Measurements from ENCODE around the gene SLC12A3.

SLC12A3 gene

DNA sequence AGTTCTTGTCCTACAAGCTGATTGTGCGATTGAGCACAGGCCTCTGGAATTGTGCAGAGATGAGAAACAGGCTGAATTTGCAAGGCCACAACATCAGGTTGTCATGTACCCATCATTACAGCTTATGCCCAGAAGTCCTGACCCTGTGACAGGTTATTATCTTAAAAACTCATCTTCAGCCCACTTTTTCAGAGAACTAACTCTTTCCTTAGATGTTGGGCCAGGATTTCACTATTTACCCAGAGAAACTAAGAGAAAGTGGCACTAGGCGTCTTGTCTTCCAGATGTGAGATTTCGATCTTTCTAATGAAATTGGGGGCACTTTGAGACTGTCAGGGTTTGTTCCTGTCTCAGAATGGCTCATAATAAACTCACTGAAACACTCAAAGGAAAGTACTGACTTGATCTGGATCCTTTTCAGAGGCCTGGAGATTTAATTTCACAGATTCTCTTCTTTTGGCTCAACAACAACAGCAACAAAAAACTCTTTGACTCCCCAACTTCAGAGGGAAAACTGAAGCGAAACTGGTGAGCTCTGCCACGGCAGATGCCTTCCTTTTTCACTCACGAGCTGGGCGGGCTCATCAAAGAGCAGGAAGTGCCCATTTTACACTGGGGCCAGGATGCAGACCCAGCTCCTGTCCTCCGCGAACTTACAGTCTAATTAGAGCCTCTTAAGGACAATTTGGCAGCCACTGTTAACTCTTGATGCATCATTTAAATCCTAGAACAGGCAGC, 17.7 kb upstream of the SLC12A3 start:
- no peak for DNase-seq (ENCODE audit: low spot score)

DNA sequence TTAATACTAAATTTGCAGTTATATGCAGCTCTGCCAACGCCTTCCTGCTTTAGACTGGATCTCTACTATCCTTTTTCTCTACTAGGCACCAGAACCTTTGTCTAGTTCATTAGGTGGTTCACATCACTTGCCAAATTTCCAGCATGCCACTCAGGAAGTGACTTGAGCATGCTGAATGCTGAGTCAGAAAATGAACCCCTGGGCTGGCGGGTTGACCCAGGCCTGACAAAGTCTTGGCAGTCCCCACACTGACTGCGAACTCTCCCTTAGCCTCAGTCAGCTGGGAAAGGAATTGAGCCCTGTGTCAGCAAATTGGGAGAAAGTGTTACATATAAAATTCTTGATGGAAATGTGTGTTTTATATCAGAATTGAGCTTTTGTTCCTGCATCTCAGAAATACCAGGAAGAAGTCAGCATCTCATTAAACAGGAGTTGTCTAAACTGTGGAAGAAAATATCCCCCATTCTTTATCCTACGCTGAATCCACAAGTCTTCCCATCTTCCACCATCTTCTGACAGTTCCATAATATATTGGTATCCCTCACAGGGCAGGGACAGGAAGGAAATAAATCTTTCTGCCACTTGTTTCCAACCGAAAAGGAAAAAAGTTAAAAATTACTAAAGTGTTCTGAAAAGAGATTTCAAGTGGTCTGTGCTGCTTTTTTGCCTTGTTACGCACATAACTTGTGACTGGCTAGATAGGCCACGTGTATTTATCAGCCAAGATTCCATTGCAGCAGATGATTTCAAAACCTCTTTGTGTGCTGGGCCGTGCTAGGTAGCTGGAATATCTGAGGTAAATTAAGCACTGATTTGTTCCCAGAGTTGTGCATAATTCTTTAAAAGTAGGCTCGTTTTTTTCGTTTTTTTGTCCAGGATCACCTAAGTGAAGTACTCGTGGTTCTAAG, 16.7 kb upstream of the SLC12A3 start:
- peak; percentile 51 for DNase-seq (ENCODE audit: low spot score)

DNA sequence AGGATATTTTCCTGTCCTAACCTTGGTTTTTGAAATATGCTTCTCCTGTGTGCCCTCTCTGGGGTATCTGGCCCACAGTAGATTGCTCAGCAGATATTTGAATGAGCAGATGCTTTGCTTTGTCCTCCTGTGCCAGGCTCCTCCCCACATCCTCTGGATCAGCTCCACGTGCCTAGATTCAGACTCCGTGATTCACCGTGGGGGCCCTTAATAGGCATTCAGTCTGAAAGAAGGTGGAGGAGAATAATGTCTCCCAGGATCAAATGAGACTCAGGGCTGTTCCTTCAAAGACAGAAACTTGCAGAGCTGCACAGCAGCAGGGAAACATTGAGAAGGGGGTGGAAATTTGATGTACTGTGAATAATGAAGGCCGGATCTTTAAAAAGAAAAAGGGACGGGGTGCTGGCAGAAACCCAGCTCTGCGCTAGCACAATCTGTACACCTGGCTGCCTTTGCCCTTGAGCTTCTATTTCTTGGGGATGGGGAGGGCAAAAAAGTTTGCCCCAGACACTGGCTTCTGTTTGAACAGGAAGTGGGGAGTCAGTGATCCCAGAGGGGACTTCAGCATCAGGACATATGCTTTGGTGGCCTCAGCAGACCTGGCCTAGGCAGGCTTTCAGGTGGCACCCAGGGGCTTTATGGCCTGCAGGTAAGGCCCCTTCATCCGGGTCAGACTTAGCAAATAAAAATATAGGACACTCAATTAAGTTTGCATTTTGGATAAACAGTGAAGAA, 15.9 kb upstream of the SLC12A3 start:
- DNase-seq (ENCODE audit: low spot score), result no peak

DNA sequence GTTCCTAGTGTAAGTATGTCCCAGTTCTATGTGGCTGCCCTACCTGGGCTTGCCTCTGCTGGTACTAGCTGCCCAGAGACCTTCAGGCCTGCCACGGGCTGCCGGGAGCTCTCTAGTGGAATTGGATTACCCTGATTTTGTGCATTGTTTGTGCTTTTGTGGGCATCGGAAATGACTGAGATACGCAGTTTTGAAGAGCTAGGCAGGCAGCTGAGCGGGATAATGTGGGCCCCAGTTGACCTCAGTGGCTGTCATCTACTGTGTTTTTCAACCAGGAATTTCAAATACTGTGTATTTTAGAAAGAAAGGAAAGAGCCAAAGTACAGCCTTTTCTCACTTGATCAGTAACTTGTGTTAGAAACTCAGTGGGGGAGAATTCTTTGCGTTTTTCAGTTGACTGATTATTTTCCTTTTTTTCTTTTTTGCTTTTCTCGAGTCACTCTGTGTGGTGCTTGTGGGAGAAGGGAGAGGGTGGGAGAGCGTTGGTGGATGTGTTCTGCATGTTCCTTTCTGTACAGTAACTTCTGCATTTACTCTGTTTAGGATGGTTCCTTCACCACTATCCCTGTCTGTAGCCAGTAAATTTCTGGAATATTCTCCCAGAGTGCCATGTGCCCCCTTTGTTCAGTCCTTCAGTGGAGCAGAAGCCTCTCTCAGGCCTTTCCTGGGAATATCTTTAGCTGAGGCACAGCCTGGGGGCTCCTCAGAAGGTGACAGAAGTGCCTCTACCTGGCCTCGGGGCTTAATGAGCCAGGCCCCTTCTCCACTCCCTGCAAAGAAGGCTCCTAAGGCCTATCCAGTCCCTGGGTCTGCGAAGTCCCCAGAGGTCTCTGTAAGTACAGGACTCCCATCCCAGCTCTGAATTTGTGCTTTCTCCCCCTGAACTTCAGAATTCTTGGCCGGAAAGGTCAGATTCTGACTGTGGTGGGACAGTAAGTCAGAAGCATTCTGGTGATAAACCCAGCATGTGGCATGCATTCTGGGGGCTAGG, 15.0 kb upstream of the SLC12A3 start:
- DNase-seq (ENCODE audit: low spot score), result no peak

DNA sequence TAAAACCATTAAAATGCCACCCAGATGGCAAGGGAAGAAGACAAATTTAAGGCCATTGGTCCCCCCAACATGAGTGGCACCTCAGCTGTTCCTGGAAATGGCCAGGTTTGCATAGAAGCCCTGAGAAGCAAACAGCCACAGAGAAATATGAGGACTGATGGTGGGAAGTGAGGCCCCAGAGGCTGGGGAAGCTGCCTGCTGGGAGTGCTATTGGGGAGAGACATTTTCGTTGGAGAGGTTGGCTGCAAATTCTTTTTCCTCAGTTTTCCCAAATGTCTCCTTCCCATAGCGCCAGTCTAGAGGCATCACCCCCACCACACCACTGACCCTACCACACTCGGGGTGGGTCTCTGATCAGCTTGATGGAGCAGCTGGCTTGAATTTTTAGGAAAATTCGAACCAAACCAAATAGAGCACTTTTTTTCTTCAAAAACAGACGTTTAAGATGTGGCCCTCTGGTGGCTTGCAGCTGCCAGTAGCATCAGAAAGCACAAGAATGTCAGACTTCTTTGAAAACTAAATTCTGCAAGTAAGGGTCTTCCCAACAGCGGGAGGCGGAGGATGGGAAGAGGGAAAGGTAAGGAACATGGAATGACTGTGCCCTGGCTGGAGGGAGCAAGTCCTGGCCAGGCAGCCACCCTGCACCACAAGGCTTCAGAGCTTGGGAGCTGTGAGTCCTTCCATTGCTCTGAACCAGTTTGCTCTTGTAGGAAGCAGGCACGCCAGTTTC, 13.2 kb upstream of the SLC12A3 start:
- no peak for DNase-seq (ENCODE audit: low spot score)

DNA sequence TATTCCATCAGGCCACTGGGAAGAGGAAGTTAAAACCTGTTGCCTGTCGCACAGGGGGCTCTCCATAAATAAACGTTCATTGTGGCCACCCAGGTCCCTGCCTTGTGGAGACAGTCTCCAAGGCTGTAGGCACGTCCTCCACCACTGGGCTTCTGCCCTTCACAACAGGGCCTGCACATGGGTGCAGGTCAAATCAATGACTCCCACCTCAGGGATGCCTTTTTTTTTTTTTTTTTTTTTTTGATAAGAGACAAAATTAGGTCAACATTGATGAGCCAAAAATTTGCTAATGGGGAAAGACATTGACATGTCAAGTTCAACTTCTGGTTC, 12.6 kb upstream of the SLC12A3 start:
- DNase-seq (ENCODE audit: low spot score), result no peak

DNA sequence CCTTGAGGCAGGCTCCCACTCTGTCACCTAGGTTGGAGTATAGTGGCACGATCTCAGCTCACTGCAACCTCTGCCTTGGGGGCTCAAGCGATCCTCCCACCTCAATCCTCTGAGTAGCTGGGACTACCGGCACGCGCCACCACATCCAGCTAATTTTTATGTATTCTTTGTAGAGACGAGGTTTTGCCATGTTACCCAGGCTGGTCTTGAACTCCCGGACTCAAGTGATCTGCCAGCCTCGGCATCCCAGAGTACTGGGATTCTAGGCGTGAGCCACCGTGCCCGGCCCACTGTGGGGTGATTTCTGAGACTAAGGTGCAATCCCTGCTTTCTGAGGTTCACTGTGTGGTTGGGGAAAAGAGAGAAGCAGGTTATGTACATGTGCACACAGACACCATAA, 12.0 kb upstream of the SLC12A3 start:
- DNase-seq (ENCODE audit: low spot score), result no peak

DNA sequence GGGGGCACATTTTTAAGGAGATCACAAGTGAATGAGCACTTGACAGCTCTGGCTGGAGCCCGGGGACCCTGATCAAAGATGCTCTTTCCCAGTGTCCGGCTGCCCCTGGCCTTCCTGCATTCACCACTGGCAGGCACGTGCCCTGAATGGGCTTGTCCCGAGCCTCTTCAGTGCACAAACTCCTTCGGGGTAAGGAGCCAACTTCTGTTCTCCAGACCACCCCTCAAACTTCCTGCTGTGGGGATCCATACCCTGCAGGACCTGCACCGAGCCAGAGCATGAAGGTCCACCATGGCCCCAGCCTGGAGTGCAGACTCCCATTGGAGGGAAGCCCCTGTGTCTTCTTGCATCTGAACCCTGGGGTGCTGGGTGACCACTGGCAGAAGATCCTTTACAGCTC, 9.8 kb upstream of the SLC12A3 start:
- no peak for DNase-seq (ENCODE audit: low spot score)

DNA sequence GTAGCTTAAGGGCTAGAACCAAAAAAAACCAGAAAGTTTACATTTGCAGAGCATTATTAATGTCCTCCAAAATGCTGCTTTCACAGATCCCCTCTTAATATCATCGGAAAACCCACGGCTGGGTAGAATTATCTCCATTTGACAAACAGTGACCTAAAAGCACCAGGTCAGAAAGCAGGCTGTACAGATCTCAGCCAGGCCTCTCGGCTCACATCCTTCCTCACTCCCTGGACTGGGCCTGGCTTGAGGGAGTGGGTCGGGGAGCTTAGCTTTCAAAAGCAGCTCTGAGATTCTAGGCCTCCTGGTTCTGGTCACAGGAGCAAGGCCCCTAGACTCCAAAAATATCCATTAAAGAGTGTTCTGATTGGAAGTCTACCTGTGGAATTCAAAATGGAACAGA, 9.1 kb upstream of the SLC12A3 start:
- no peak for DNase-seq (ENCODE audit: low spot score)

DNA sequence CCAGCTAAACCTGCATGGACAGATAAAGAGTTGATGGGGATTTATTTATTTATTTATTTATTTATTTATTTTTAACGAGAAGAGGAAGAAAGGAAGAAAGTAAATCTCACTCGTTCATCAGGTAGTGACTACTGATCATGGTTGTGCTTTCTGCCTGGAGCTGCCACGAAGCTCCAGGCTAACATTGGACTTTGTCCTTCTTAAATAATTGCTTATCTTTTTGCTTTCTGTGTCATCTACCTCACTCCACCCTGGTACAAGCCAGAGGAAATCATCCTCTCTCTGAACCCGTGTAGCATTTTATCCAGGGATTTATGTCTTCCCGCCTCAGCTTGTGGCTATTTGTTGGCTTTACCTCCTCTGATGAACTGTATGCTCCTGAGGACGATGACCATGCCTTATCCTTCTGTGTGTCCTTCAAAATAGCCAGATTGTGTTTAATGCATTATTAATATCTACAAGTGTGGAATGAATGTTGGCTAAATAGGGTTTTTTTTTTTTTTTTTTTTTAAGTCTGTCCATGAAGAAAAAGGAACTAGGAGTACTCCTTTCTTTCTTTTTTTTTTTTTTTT, 8.0 kb upstream of the SLC12A3 start:
- no peak for DNase-seq (ENCODE audit: low spot score)

DNA sequence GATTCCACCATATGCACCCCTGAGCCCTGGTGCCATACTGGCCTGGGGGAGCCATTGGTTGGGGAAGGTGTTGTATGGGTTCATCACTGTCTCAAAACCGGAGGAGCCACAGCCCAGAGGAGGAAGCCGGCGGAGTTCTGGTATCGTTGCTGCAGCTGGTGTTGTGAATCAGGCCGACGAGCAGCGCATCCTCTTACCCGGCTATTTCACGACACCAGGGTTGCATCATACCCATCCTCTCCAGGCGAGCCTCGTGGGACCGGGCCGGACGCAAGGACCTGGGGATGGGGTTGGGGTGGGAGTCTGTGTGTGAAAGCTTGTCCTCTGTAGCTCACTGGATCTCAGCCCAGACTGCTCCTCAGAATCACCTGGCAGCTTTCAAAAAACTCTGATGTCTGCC, 6.6 kb upstream of the SLC12A3 start:
- no peak for DNase-seq (ENCODE audit: low spot score)

DNA sequence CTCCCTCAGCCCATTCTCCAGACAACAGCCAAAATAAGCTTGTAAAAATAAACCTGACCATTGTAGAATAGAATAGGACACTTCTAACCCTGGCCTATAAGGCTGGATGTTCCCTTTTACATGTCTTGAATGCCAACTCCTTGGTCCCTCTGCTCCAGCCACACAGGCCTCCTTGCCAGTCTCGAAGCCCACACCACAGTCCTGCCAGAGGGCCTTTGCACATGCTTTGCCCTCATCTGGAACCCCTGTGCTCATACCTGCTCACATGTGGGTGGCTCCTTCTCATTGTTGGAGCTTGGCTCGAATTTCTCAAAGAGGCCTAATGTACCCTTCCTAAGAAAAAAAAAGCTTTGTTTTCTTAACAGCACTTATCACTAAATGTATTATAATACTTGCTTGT, 5.4 kb upstream of the SLC12A3 start:
- DNase-seq (ENCODE audit: low spot score), result no peak

DNA sequence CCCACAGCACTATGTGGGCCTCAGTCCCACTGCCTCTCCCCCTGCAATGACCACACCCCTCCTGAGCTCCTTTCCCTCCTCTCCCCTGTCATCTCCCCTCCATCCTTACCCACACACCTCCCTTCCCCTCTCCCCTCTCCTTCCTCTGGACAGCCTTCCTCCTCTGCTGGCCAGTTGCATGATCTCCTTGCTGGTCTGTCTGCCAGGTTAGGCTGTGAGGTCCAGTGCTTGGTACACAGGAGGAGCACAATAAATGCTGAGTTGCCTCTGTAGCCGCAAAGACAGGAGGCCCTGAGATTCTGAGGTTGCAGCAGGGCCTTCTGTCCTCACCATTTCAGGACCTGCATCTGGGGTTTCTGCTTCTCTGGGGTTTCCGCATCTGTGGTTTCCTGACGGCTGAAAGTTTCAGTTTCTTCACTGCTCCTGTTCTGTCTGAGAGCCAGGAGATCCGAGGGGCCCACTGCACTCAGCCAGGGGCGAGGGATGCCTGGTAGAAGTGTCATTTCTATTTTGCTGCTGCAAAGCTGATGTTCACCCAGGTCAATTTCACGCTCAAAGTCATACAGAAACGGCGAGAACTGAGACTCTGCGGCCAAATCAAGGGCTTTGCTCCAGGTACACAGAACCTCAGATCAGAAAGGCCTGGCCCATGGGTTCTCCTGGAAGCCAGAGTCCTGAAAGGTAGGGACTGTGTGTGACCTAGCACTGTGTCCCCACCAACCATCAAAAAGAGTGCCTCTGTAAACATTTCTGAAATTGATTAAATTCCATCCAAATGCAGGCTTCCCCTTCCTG, 4.6 kb upstream of the SLC12A3 start:
- no peak for DNase-seq (ENCODE audit: low spot score)

DNA sequence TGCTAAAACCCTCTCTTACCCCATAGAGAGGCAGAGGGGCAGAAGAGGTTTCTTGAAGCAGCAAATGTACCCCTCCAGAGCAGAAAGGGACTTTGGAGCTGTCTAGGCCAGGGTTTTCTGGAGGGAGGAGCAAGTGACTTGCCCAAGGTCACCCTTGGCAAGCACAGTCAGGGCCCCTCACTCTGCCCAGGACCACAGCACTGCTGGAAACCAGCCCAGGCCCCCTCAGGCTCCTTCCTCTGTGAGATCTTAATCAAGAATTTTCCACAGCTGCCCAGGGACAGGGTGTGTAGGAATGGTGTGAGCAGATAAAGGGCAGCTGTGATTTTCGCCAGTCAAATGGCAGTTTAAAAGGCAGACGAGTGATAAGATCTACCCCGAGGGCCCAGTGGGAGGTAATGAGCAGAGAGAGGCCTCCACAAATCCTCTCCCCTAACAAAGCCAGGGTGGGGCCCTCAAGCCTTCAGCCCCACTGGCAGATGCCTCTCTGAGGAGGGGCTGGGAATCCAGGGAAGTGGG, 3.9 kb upstream of the SLC12A3 start:
- no peak for DNase-seq (ENCODE audit: low spot score)

DNA sequence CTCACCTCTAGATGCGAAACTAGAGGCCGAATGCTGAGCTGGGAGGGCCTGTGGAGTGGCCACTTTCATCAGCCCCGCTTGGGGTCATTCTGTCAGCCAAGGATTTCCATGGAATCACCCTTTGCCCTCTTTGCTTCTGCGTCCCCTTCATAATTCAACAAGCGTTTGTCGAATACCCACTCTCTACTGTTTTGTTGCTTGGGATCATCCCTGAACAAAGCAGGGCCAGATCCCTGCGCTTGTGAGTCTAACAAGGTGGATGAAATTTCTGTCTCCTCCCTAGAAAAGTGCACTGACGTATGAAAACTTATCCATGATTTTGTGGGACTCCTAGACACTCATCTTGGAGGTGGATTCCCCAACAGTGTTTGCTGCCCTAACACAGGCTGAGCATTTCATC, 3.3 kb upstream of the SLC12A3 start:
- no peak for DNase-seq (ENCODE audit: low spot score)

DNA sequence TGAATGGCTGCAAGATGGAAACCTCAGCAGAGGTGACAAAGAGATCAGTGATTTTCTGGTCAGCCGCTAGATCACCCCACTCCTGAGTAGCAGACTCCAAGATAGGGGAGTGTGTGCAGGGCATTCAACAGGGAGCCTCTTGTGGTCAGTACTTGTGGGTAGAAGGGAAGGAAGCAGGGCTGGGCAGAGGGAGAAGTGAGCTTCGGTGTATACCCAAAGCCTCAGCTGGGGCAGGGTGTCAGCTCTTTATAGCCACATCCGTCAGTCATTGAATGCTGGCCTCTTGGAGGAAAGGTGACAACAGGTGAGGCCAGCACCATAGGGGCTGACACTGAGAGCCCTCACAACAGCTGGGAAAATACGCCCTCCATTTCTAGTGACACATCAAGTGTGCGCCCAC, 2.2 kb upstream of the SLC12A3 start:
- no peak for DNase-seq (ENCODE audit: low spot score)

DNA sequence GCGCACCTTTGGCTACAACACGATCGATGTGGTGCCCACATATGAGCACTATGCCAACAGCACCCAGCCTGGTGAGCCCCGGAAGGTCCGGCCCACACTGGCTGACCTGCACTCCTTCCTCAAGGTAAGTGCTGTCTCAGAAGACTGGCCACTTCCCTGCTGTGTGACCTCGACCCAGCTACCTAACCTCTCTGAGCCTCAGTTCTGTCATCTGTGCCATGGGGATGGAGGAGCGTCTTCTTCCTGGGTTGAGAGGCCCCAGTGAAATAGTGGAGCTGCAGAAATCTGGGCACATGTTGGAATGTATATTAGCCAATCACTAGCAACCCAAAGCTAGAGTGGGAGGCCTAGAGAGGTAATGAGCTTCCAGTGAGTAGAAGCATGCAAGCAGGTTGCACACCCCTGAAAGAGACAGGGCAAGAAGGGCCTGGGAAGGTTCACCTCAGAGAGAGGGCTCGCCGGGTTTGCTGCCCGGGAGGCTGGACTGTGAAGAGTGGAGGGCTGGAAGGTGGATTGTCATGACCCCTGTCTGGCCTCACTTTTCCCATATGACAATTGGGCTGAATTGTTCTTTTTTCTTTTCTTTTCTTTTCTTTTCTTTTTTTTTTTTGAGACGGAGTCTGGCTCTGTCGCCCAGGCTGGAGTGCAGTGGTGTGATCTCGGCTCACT, 521 bp downstream of the SLC12A3 start:
- no peak for DNase-seq (ENCODE audit: low spot score)

DNA sequence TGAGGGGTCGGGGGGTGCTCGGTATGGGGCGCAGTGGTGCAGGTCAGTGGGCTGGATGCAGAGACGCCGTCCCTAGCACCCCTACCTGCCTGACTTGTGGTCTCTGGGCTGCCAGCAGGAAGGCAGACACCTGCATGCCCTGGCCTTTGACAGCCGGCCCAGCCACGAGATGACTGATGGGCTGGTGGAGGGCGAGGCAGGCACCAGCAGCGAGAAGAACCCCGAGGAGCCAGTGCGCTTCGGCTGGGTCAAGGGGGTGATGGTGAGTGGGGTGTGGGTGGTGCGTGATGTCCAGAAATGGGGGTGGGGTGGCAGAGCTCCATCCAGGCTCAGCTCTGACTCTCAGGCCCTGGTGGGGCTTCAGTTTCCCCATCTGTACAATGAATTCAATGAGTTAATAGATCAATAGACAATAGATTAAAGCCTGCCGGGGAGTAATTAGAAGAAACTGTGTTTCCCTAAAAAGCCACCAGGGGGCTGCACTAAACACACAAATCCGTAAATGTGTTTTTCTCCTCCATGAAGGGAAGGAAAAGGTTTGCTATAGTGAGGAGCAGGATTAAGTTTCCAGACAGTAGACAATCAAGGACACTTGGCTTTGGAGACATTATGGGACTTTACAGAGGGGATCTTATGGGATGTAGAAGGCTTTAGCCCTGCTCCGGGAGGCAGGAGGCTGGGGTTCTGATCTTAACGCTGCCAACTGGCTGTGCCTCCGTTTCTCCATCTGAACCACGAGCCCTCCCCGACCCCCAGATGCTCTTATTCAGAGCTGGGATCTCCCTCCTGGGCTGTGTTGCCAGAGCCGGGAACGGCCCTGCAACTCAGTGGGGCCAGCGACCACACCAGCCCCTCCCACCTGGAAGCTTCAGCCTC, 2.2 kb downstream of the SLC12A3 start:
- DNase-seq (ENCODE audit: low spot score), result peak; percentile 80
